ENCODE results near the gene LIPA.

- TF ChIP-seq CTCF (IDR thresholded peaks at IDR 0.05; ENCODE audit: low read depth, low read length, missing input control) (no peak), SP1 (IDR thresholded peaks at IDR 0.05) (no peak)
These were observed 18.5 kb downstream of the LIPA start for GRCh38 chr10:89233033-89233432.
